CD4-positive, alpha-beta T cell treated with Interleukin-10 for 1 hour (primary cell): ENCODE results near the gene SUPT3H.

ENCODE experiments used
- DNase-seq: peaks from one replicate; pipeline ENCODE4 v3.0.0-alpha.2; 2020

Gene SUPT3H

DNA sequence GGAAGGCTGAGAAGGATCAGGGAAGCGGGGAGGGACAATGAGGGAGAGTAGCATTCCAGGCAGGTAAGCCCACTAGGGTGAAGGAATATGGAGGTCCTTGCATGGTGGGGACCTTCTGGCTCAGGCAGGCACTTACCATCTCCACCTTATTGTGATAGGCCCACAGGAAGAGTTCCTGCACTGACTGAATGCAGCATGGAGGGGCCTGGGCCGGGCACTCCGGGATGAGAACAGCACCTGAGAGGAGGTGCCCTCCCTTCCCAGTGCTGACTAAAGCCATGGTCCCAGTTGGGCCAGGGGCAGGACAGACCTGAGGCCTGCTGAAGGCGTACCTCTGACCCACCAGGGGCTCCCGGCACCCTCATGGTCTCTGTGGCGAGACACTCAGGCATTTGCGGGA lies 597.6 kb downstream of the SUPT3H start:
- no peak for DNase-seq

DNA sequence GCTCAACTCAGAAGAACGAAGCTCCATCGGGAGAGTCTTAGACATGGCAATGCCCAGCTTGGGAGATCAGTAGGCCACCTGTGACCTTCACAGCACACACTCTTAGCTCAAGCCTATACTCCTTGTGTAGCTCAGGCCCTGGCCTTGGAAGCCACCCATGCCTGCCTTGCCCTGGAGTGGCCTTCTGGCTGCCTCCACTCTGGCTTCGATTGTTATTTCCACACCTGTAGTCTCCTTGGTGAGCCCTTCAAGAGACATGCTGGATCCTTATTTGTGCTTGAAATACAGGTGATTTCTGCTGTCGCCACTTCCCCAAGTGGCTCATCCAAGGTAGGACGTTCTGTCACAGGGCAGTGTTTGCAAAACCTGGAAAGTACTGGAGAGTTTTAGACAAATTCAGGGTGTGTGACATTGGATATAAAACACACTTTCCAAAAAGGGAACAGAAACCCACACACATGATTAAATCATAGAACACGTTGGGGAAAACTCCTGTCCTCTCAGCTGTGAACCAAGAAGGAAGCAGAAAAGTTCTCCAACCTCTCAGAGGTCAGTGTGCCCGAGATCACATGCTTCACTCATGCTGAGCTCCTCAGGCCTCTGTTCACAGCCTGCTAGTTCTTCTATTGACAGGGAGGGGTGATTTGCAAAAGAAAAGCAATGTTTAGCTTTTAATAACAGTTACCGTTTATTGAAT lies 598.5 kb downstream of the SUPT3H start:
- no peak for DNase-seq
